HepG2 (cell line): ENCODE results near the gene CYB5R2. TPM values are rescaled to one million over a fixed set of nuclear protein-coding genes. Genes with fewer than 3 reads are reported as not detected.

ENCODE experiments used
- ATAC-seq: fragments of 200-7000 bp; cut with Tn5 transposase; 3 replicates; pipeline ENCODE4 v1.9.1; 2020; ENCODE audit warnings: mild to moderate bottlenecking, moderate library complexity
- BruUV-seq: library from RNA; stranded (reverse); fragments of 400-500 nt; replicated peaks from 2 replicates; lab custom pipeline; 2021; lab: Mats Ljungman, UMichigan
- CTCF ChIA-PET: fragments of 300-600 bp; formaldehyde crosslinking; extraction: SDS; loops from one replicate; lab custom pipeline; 2021; ENCODE audit warnings: low total read pairs, inconsistent platforms, low intra/inter-chr PET ratio; lab: Yijun Ruan, JAX
- POLR2A ChIA-PET: fragments of 350-600 bp; sonication (Branson Sonifier 250); formaldehyde crosslinking; loops from one replicate; lab custom pipeline; 2020; ENCODE audit warnings: antibody characterized with exemption, inconsistent platforms; lab: Yijun Ruan, JAX
- DNase-seq: peaks from one replicate; pipeline ENCODE4 v3.0.0-alpha.2; 2015; ENCODE audit warnings: low spot score
- FAIRE-seq: peaks from 3 replicates; lab custom pipeline; 2011; peaks lifted over from hg19 to GRCh38; lab: Jason Lieb, UNC
- H2AFZ ChIP-seq: one replicate; pipeline ENCODE4 v1.6.1; 2011; ENCODE audit warnings: low read length, inconsistent platforms
- H3K27ac ChIP-seq: fragments of 300-600 bp; 3 replicates; pipeline ENCODE4 v1.8.0; 2011; ENCODE audit warnings: mixed run types, mild to moderate bottlenecking, mixed read lengths, low read length, inconsistent platforms; ENCODE audit not compliant: insufficient read depth; ENCODE audit errors: extremely low read length
- H3K27me3 ChIP-seq, 2 experiments: fragments of 200-600 bp in 1 of 2; 2 replicates in 1 of 2; 3 replicates in 1 of 2; pipeline versions ENCODE4 v1.6.0 to v1.8.0; 2011; ENCODE audit warnings: low read length in 2 of 2, mild to moderate bottlenecking in 2 of 2, moderate library complexity in 2 of 2, inconsistent platforms in 1 of 2; ENCODE audit not compliant: insufficient read depth in 2 of 2, control insufficient read depth in 1 of 2
- H3K36me3 ChIP-seq, 2 experiments: fragments of 200-600 bp in 1 of 2; replicated peaks in 1 of 2; 2 replicates in 1 of 2; 3 replicates in 1 of 2; pipeline versions ENCODE4 v1.5.1 to v1.8.0; 2011; ENCODE audit warnings: low read length in 2 of 2, inconsistent platforms in 1 of 2; ENCODE audit not compliant: insufficient read depth in 2 of 2, control insufficient read depth in 1 of 2
- H3K4me1 ChIP-seq: 2 replicates; pipeline ENCODE4 v1.5.1; 2012; ENCODE audit warnings: low read length, inconsistent platforms; ENCODE audit not compliant: insufficient read depth
- H3K4me2 ChIP-seq: 2 replicates; pipeline ENCODE4 v1.6.0; 2011; ENCODE audit warnings: low read depth, low read length, inconsistent platforms
- H3K4me3 ChIP-seq, 3 experiments: fragments of 200-600 bp in 1 of 3; sonication (generic), shearing (Covaris generic) in 1 of 3; replicated peaks in 1 of 3; 2 replicates each; pipeline ENCODE4 v1.5.1; 2011 to 2016; ENCODE audit warnings: low read length in 3 of 3, inconsistent platforms in 2 of 3, low read depth in 2 of 3, mild to moderate bottlenecking in 2 of 3, control low read depth in 1 of 3, mixed read lengths in 1 of 3; ENCODE audit not compliant: insufficient read depth in 1 of 3
- H3K79me2 ChIP-seq: one replicate; pipeline ENCODE4 v1.6.1; 2011; ENCODE audit warnings: low read length, inconsistent platforms; ENCODE audit not compliant: insufficient read depth
- H3K9ac ChIP-seq: 2 replicates; pipeline ENCODE4 v1.6.0; 2011; ENCODE audit warnings: mild to moderate bottlenecking, low read depth, low read length, inconsistent platforms; ENCODE audit not compliant: insufficient read depth
- H3K9me3 ChIP-seq: 2 replicates; pipeline ENCODE4 v1.5.1; 2012; ENCODE audit warnings: mild to moderate bottlenecking, low read length
- H4K20me1 ChIP-seq: 2 replicates; pipeline ENCODE4 v1.6.0; 2011; ENCODE audit warnings: inconsistent platforms, mild to moderate bottlenecking, low read length, moderate library complexity; ENCODE audit not compliant: insufficient read depth
- AHR ChIP-seq: IDR thresholded peaks from 2 replicates; pipeline ENCODE4 v1.6.1; 2018; ENCODE audit warnings: missing genetic modification reagents, missing compliant biosample characterization
- AKAP8 ChIP-seq: sonication (generic); formaldehyde crosslinking; IDR thresholded peaks from 2 replicates; pipeline ENCODE4 v1.5.1; 2020; ENCODE audit warnings: mild to moderate bottlenecking, missing genetic modification reagents
- CENPT ChIP-seq: sonication (generic); formaldehyde crosslinking; IDR thresholded peaks from 2 replicates; pipeline ENCODE4 v1.8.0; 2022; ENCODE audit warnings: low read depth, mild to moderate bottlenecking, moderate library complexity, missing genetic modification reagents
- FOXJ3 ChIP-seq: sonication (generic); formaldehyde crosslinking; IDR thresholded peaks from 2 replicates; pipeline ENCODE4 v1.4.0; 2020; ENCODE audit warnings: missing genetic modification reagents, mild to moderate bottlenecking, borderline replicate concordance
- GMEB2 ChIP-seq: IDR thresholded peaks from 2 replicates; pipeline ENCODE4 v1.6.1; 2016; ENCODE audit warnings: missing biosample characterization, missing genetic modification reagents, low read depth
- HNRNPLL ChIP-seq: fragments of 200-400 bp; formaldehyde crosslinking; IDR thresholded peaks from 2 replicates; pipeline ENCODE4 v1.6.1; 2017; ENCODE audit warnings: mild to moderate bottlenecking, low read depth, low read length; ENCODE audit not compliant: poor library complexity, severe bottlenecking
- KLF6 ChIP-seq: IDR thresholded peaks from 2 replicates; pipeline ENCODE4 v1.8.0; 2016; ENCODE audit warnings: missing biosample characterization, missing genetic modification reagents
- KMT2B ChIP-seq: IDR thresholded peaks from 2 replicates; pipeline ENCODE4 v1.6.1; 2016; ENCODE audit warnings: missing genetic modification reagents, missing compliant biosample characterization
- MLX ChIP-seq: IDR thresholded peaks from 2 replicates; pipeline ENCODE4 v1.6.1; 2016
- NCOR1 ChIP-seq: fragments of 200-600 bp; sonication (generic); IDR thresholded peaks from 2 replicates; pipeline ENCODE4 v1.7.0; 2017; ENCODE audit warnings: antibody characterized with exemption, low read length, borderline replicate concordance
- SSRP1 ChIP-seq: IDR thresholded peaks from 2 replicates; pipeline ENCODE4 v1.6.1; 2016; ENCODE audit warnings: control low read depth
- TBL1XR1 ChIP-seq: fragments of 150-350 bp; IDR thresholded peaks from 2 replicates; pipeline ENCODE4 v1.6.1; 2014; ENCODE audit warnings: borderline replicate concordance, low read length; ENCODE audit not compliant: partially characterized antibody
- ZFP37 ChIP-seq: sonication (generic); formaldehyde crosslinking; IDR thresholded peaks from 2 replicates; pipeline ENCODE4 v1.4.0; 2020; ENCODE audit warnings: missing genetic modification reagents, borderline replicate concordance
- ZNF264 ChIP-seq: sonication (generic); formaldehyde crosslinking; IDR thresholded peaks from 2 replicates; pipeline ENCODE4 v1.4.0; 2020; ENCODE audit warnings: missing genetic modification reagents
- ZNF329 ChIP-seq: sonication (generic); formaldehyde crosslinking; IDR thresholded peaks from 2 replicates; pipeline ENCODE4 v1.9.0; 2021; ENCODE audit warnings: low read depth, mild to moderate bottlenecking, missing genetic modification reagents
- ZNF503 ChIP-seq: sonication (generic); formaldehyde crosslinking; IDR thresholded peaks from 2 replicates; pipeline ENCODE4 v1.4.0; 2020; ENCODE audit warnings: missing genetic modification reagents
- ZNF878 ChIP-seq: sonication (generic); formaldehyde crosslinking; IDR thresholded peaks from 2 replicates; pipeline ENCODE4 v1.8.1; 2023; ENCODE audit warnings: mild to moderate bottlenecking, missing genetic modification reagents, moderate library complexity
- ZSCAN21 ChIP-seq: sonication (generic); formaldehyde crosslinking; IDR thresholded peaks from 2 replicates; pipeline ENCODE4 v1.8.0; 2022; ENCODE audit warnings: mild to moderate bottlenecking, missing genetic modification reagents, moderate library complexity, borderline replicate concordance
- WGBS: methylation state at CpG from one replicate; pipeline ENCODE4 v1.1.6; 2017; ENCODE audit warnings: low lambda C conversion rate; 5-methylcytosine and 5-hydroxymethylcytosine counted together
- in situ Hi-C: cut with HindIII; loops from 2 replicates; pipeline ENCODE4 v1.10.0; 2017; ENCODE audit warnings: low pct_unique_long_range_greater_than_20kb; ENCODE audit not compliant: extremely low pct_ligation_motif_present
- intact Hi-C: fragments of 100-400 bp; cut with micrococcal nuclease; formaldehyde crosslinking; loops from one replicate; pipeline ENCODE4 v1.10.0; 2022; ENCODE audit not compliant: unreplicated experiment
- polyA plus RNA-seq, 8 experiments: library from polyadenylated mRNA; depleted of rRNA in 3 of 8; stranded (reverse) in 7 of 8; unstranded in 1 of 8; fragments of >200 nt; fragmentation: Illumina TruSeq in 4 of 8; extraction: Trizol in 4 of 8; gene quantifications; 2 replicates each; pipeline versions ENCODE4 v1.2.1 to v1.2.3, GENCODE V29; 2011 to 2016; ENCODE audit warnings: low read depth in 4 of 8, missing spikeins in 1 of 8, mixed read lengths in 1 of 8; ENCODE audit not compliant: insufficient read depth in 1 of 8
- total RNA-seq, 5 experiments: library from RNA; depleted of rRNA; stranded (reverse); fragments of >200 nt; fragmentation: Illumina TruSeq; extraction: Trizol; gene quantifications; 2 replicates each; pipeline ENCODE4 v1.2.3, GENCODE V29; 2016; ENCODE audit warnings: low read depth in 1 of 5
- TF ChIP-seq, protein P1 (sequence below): sonication (generic); formaldehyde crosslinking; IDR thresholded peaks from 2 replicates; pipeline ENCODE4 v1.4.0; 2020; ENCODE audit warnings: missing genetic modification reagents, borderline replicate concordance

The CYB5R2 gene
- total and polyA plus RNA-seq, 2 of the 13 experiments (the other 11 are each of a cell fraction or from before 2014, with no cell fraction given), result 0.40 to 0.51 TPM

DNA sequence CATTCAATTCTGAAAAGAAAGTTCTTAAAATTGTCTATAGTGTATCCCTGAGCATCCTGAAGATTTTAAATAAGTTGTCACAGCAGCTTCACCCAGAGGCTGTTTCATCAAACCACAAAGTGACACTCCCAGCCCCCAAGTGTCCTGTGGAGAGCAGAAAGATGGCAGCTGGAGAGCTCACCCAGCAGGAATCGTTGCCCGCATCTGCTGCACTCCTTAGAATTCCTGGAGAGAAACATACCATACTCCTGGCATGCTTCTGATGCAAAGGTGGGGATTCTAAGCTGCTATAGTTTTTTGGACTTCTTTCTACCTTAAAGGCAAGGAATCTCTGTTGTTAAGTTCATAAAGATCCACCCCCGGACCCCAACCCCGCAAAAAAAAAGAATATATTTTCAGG, 13.5 kb upstream of the CYB5R2 start:
- Histone ChIP-seq H3K79me2 (no peaks in the 10 kb centered on the region), H3K9me3 (no peaks in the 10 kb centered on the region), H3K27me3 (peaks cover 0 to 34% of the 10 kb centered on the region in 2 experiments; a peak in 2 of 5 replicates), H4K20me1 (no peaks in the 10 kb centered on the region), H3K9ac (no peak overlapping the region), H3K36me3 (no peaks in the 10 kb centered on the region), H3K4me3 (no peak overlapping the region), H3K27ac (no peak overlapping the region), H3K4me2 (no peak overlapping the region), H3K4me1 (peaks cover under 1% of the 10 kb centered on the region; the same call in 1 of the 2 replicates), H2AFZ (no peak overlapping the region)
- in situ Hi-C loops, result loop anchor here (25.0 kb wide), 1 partner anchor 324 kb away; no protein-coding TSS in a partner anchor
- BruUV-seq, result no TSS peak
- no peak for TF ChIP-seq AKAP8 (CRISPR knock-in tag)
- TF ChIP-seq GMEB2 (CRISPR knock-in tag), result no peak
- no peak for TF ChIP-seq KLF6 (CRISPR knock-in tag)
- no peak for TF ChIP-seq MLX
- TF ChIP-seq, protein P1, sequence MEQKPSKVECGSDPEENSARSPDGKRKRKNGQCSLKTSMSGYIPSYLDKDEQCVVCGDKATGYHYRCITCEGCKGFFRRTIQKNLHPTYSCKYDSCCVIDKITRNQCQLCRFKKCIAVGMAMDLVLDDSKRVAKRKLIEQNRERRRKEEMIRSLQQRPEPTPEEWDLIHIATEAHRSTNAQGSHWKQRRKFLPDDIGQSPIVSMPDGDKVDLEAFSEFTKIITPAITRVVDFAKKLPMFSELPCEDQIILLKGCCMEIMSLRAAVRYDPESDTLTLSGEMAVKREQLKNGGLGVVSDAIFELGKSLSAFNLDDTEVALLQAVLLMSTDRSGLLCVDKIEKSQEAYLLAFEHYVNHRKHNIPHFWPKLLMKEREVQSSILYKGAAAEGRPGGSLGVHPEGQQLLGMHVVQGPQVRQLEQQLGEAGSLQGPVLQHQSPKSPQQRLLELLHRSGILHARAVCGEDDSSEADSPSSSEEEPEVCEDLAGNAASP (CRISPR knock-in tag), result no peak
- TF ChIP-seq HNRNPLL, result no peak
- no peak for TF ChIP-seq ZNF329 (CRISPR knock-in tag)
- TF ChIP-seq FOXJ3 (CRISPR knock-in tag), result no peak
- TF ChIP-seq CENPT (CRISPR knock-in tag), result no peak
- no peak for TF ChIP-seq ZNF264 (CRISPR knock-in tag)
- TF ChIP-seq ZNF878 (CRISPR knock-in tag), result no peak
- TF ChIP-seq NCOR1, result no peak
- TF ChIP-seq ZSCAN21 (CRISPR knock-in tag), result no peak
- no peak for TF ChIP-seq KMT2B
- TF ChIP-seq SSRP1 (CRISPR knock-in tag), result no peak
- no peak for TF ChIP-seq ZNF503 (CRISPR knock-in tag)
- no peak for TF ChIP-seq ZFP37 (CRISPR knock-in tag)
- no peak for TF ChIP-seq AHR (CRISPR knock-in tag)
- no peak for TF ChIP-seq TBL1XR1
- WGBS, result 36% methylated on average over 4 of the region's 4 CpGs
- ATAC-seq, result no peak
- no peak for FAIRE-seq
- ChIA-PET CTCF (no interaction called here), POLR2A (no interaction called here)
- no peak for DNase-seq
- intact Hi-C loops, result no loop called here
